GM12891 (cell line): Measurements from ENCODE around the gene NPAS2.

Experiments
- POLR2A ChIP-seq: IDR thresholded peaks from 2 replicates; pipeline ENCODE4 v1.6.1; 2011; ENCODE audit warnings: low read depth, low read length, control low read depth
- POLR2AphosphoS5 ChIP-seq: IDR thresholded peaks from 2 replicates; pipeline ENCODE4 v1.6.1; 2011; ENCODE audit warnings: low read depth, low read length, control low read depth
- SPI1 ChIP-seq: IDR thresholded peaks from 2 replicates; pipeline ENCODE4 v1.6.1; 2011; ENCODE audit warnings: low read depth, low read length, control low read depth

DNA sequence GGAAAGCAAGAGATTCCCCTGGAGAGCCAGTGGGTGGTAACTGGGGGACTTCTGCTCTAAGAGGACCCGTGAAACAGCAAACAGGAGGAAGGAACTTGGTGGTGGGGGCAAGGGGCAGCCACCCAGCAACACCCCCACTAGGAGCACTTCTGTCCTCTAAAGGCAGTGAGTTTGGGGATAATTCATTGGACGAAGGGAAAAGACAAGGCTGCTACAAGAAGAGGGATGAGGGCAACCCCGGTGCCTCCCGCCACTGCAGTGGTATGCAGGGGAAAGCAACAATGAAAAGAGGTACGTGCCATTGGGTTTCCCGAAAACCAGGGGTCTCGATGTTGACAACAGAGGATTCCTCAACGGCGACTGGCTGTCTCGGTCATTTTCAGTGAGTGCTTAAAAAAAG is 191.2 kb downstream of the NPAS2 start:
- TF ChIP-seq POLR2A (no peak), SPI1 (no peak), POLR2AphosphoS5 (no peak)
